BJ (cell line): Measurements from ENCODE around the gene APLF. TPM values are rescaled to one million over a fixed set of nuclear protein-coding genes. Genes with fewer than 3 reads are reported as not detected.
A peak's percentile ranks its signal among the peaks of the same experiment; 100 is the strongest.
"Not testable (repeated sequence)": the region's sequence is repeated elsewhere in the genome, so short reads cannot be mapped to it uniquely, and the experiment has no call there.

Source experiments
- CTCF ChIA-PET: fragments of 350-600 bp; formaldehyde crosslinking; extraction: SDS; loops from one replicate; lab custom pipeline; 2021; ENCODE audit warnings: antibody characterized with exemption, inconsistent platforms; lab: Yijun Ruan, JAX
- POLR2A ChIA-PET: fragments of 300-600 bp; sonication (Branson Sonifier 250); formaldehyde crosslinking; extraction: SDS; loops from one replicate; lab custom pipeline; 2021; ENCODE audit warnings: antibody characterized with exemption; lab: Charles Lee
- DNase-seq: peaks from one replicate; pipeline ENCODE4 v3.0.0-alpha.2; 2011; ENCODE audit warnings: low read depth
- H3K27me3 ChIP-seq: 2 replicates; pipeline ENCODE4 v1.6.0; 2011; ENCODE audit warnings: low read length; ENCODE audit not compliant: control insufficient read depth, insufficient read depth
- H3K36me3 ChIP-seq: 2 replicates; pipeline ENCODE4 v1.5.1; 2011; ENCODE audit warnings: low read length; ENCODE audit not compliant: control insufficient read depth, insufficient read depth
- H3K4me3 ChIP-seq: 2 replicates; pipeline ENCODE4 v1.5.1; 2011; ENCODE audit warnings: low read depth, mild to moderate bottlenecking, control low read depth, low read length
- CTCF ChIP-seq: IDR thresholded peaks from 2 replicates; pipeline ENCODE4 v1.5.1; 2011; ENCODE audit warnings: low read depth, mild to moderate bottlenecking, control low read depth, inconsistent platforms, low read length, moderate library complexity; ENCODE audit not compliant: insufficient read depth
- polyA plus RNA-seq: library from polyadenylated mRNA; depleted of rRNA; stranded (reverse); fragments of >200 nt; gene quantifications from 2 replicates; pipeline ENCODE4 v1.2.3, GENCODE V29; 2011

The APLF gene
- polyA plus RNA-seq, 1 experiment, result 1.2 TPM

GRCh38 chr2:68591225-68591624 is 123.8 kb downstream of the APLF start:
- POLR2A ChIA-PET, result no interaction called here
- no peak for TF ChIP-seq CTCF
- CTCF ChIA-PET, result interaction anchor here (1.0 to 2.8 kb wide), 5 partner anchors 10 to 128 kb away, joined by 3 to 13 read pairs (median 3); no protein-coding TSS in a partner anchor

GRCh38 chr2:68594041-68594440 is 126.7 kb downstream of the APLF start:
- CTCF ChIA-PET, result interaction anchor here (0.7 to 3.9 kb wide), 10 partner anchors 9 to 129 kb away, joined by 3 to 69 read pairs (median 6); partner anchors contain the start of genes APLF and FBXO48
- H3K4me3 ChIP-seq, result no peak overlapping the region
- no peak for TF ChIP-seq CTCF
- H3K36me3 ChIP-seq, result no peaks in the 10 kb centered on the region
- DNase-seq, result no peak
- POLR2A ChIA-PET, result no interaction called here
- H3K27me3 ChIP-seq, result no peaks in the 10 kb centered on the region

More at GRCh38 chr2:68591225-68591624, 123.8 kb downstream of the APLF start:
- Histone ChIP-seq H3K36me3 (no peaks in the 10 kb centered on the region), H3K4me3 (no peak overlapping the region), H3K27me3 (no peaks in the 10 kb centered on the region)
- DNase-seq, result no peak

GRCh38 chr2:68594674-68595492 is 127.5 kb downstream of the APLF start:
- no peaks in the 10 kb centered on the region for H3K27me3 ChIP-seq
- TF ChIP-seq CTCF, result peak; percentile 94
- H3K4me3 ChIP-seq, result no peak overlapping the region
- POLR2A ChIA-PET, result no interaction called here
- peak; percentile 2 for DNase-seq
- CTCF ChIA-PET, result interaction anchor here (0.6 to 3.9 kb wide), 30 partner anchors 10 to 275 kb away, joined by 3 to 69 read pairs (median 4); partner anchors contain the start of genes APLF, CNRIP1 and FBXO48
- no peaks in the 10 kb centered on the region for H3K36me3 ChIP-seq

- CTCF ChIA-PET, result interaction anchor here (0.6 to 3.9 kb wide), 29 partner anchors 9 to 276 kb away, joined by 3 to 69 read pairs (median 4); partner anchors contain the start of genes APLF, CNRIP1 and FBXO48
Observed at GRCh38 chr2:68595493-68595785, 128.1 kb downstream of the APLF start.

GRCh38 chr2:68600495-68600894 is 133.1 kb downstream of the APLF start:
- CTCF ChIA-PET, H3K4me3 ChIP-seq, DNase-seq, POLR2A ChIA-PET, H3K36me3 ChIP-seq, H3K27me3 ChIP-seq: not testable (repeated sequence)

More at GRCh38 chr2:68595493-68595785, 128.1 kb downstream of the APLF start:
- POLR2A ChIA-PET, DNase-seq, H3K27me3 ChIP-seq, H3K36me3 ChIP-seq, H3K4me3 ChIP-seq: not testable (repeated sequence)

GRCh38 chr2:68603059-68603458 is 135.7 kb downstream of the APLF start:
- no peak for DNase-seq
- Histone ChIP-seq H3K4me3 (no peak overlapping the region), H3K36me3 (no peaks in the 10 kb centered on the region), H3K27me3 (no peaks in the 10 kb centered on the region)
- CTCF ChIA-PET, result no interaction called here
- POLR2A ChIA-PET, result no interaction called here
- no peak for TF ChIP-seq CTCF
